Ectodermal cell (in vitro differentiated cells): ENCODE data around the gene SFRP4.

Experiments
- H3K27ac ChIP-seq: 2 replicates; pipeline ENCODE4 v1.7.0; 2013; ENCODE audit warnings: mild to moderate bottlenecking, low read depth, low read length; ENCODE audit not compliant: insufficient read depth, poor library complexity, severe bottlenecking
- H3K27me3 ChIP-seq: 2 replicates; pipeline ENCODE4 v1.7.0; 2013; ENCODE audit warnings: mild to moderate bottlenecking, low read length; ENCODE audit not compliant: insufficient read depth, control insufficient read depth, poor library complexity, severe bottlenecking
- H3K36me3 ChIP-seq: one replicate; pipeline ENCODE4 v1.7.0; 2013; ENCODE audit warnings: low read length; ENCODE audit not compliant: control insufficient read depth, insufficient read depth
- H3K4me1 ChIP-seq: one replicate; pipeline ENCODE4 v1.7.0; 2013; ENCODE audit warnings: low read length; ENCODE audit not compliant: control insufficient read depth, insufficient read depth
- H3K4me3 ChIP-seq: 2 replicates; pipeline ENCODE4 v1.7.0; 2013; ENCODE audit warnings: low read depth, low read length, control low read depth; ENCODE audit not compliant: insufficient read depth
- H3K9me3 ChIP-seq: 2 replicates; pipeline ENCODE4 v1.7.0; 2013; ENCODE audit warnings: mild to moderate bottlenecking, low read length, moderate library complexity; ENCODE audit not compliant: control insufficient read depth
- WGBS, 2 experiments: methylation state at CpG; one replicate each; pipeline ENCODE4 v1.1.7; 2013; ENCODE audit warnings: missing lambda C conversion rate in 2 of 2; 5-methylcytosine and 5-hydroxymethylcytosine counted together

Gene SFRP4

DNA sequence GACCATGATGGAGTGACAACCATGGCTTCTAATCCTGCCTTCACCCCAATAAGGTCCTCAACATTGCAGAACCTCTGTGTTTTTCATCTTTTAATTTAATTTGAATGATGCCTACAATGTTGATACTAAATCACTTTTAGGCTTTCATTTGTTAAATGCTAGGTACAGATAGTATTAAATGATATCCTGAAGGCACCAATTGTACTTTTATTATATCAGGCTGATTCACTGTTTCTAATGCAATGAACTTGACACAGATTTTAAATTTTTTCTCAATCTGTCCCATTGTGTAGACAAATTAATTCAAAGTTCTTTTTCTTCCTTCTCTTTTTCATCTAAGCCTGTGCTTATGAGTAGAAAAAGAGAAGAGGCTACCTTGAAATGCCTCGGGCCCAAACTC lies 9.0 kb upstream of the SFRP4 start:
- 92 to 100% methylated on average over 1 of the region's 1 CpG for WGBS, 2 experiments
- H3K4me1 ChIP-seq = no peaks in the 10 kb centered on the region

DNA sequence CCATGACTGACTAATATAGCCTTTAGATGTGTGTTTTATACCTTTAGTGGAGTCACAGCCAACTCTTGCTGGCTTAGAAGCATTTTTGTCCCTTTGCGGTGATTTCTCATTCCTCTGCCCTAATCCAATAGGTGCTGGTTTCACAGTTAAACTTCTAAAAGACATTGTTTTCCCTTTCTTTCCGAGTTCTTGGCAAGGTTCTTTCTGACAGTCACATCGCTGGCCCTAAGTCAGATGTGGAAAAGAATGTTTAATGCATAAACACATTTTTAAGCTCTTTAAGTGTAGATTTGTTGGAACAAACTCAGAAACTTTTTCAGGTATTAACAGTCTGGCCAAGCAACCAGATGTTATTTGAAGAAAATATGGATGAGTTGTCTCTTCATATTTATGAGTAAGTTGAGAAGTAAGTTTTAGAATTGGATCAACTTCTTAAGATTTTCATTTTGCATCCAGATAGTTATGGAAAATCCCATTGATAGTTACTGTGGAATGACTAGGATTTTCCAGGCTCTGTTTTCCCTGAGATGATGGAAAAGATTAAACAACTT lies 7.9 kb upstream of the SFRP4 start:
- Histone ChIP-seq H3K4me1 (no peaks in the 10 kb centered on the region), H3K27ac (no peak overlapping the region), H3K36me3 (no peaks in the 10 kb centered on the region), H3K9me3 (no peaks in the 10 kb centered on the region), H3K27me3 (peaks cover 9% of the 10 kb centered on the region), H3K4me3 (no peak overlapping the region)
- 91 to 93% methylated on average over 2 to 3 of the region's 3 CpGs for WGBS, 2 experiments

More for the DNA sequence above, 9.0 kb upstream of the SFRP4 start:
- Histone ChIP-seq H3K27me3 (no peaks in the 10 kb centered on the region), H3K36me3 (no peaks in the 10 kb centered on the region), H3K27ac (no peak overlapping the region), H3K9me3 (no peaks in the 10 kb centered on the region), H3K4me3 (no peak overlapping the region)

DNA sequence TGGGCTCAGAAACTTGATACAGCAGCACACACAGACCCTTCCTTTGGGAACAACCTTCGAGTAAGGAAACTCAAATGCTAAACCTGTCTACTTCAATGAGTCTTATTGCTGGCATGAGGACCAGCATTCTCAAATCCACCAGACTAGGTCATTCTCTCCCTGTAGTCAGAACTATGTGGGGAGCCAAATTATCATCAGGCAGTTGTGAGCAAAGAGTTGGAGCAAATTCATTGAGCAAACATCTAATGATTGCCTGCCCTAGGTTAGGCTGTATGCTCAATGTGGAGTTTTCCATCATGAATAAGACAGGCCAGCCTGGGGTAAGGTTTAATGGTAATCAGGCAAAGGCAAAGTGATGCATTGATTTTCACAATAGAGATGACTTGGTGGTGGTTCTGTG lies 7.4 kb upstream of the SFRP4 start:
- Histone ChIP-seq H3K36me3 (no peaks in the 10 kb centered on the region), H3K4me3 (no peak overlapping the region), H3K4me1 (no peaks in the 10 kb centered on the region), H3K9me3 (no peaks in the 10 kb centered on the region), H3K27ac (no peak overlapping the region), H3K27me3 (peaks cover 14% of the 10 kb centered on the region)
- WGBS, 2 experiments = 87 to 92% methylated on average over 1 of the region's 1 CpG

DNA sequence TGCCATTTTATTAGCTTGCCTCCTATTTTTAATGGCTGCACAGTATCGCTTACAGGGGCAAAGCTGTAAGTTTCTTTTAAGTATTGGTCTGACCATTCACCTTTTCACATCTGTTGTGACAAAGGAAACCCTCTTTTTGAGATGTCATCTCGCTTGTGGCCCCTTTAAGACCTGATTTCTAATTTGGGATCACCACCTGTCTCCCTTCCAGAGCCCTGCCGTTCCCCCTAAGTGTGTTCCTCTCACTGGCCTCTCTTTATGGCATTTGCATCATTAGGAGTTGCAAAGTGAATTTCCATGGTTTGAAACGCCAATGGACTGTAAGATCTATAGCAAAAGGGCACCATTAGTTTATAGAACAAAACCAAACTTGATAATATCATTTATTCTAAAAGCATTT lies 5.3 kb upstream of the SFRP4 start:
- H3K27me3 ChIP-seq = peaks cover 35% of the 10 kb centered on the region
- no peaks in the 10 kb centered on the region for H3K4me1 ChIP-seq
- 84 to 85% methylated on average over 4 of the region's 4 CpGs for WGBS, 2 experiments
- no peaks in the 10 kb centered on the region for H3K9me3 ChIP-seq
- H3K36me3 ChIP-seq = no peaks in the 10 kb centered on the region
- H3K4me3 ChIP-seq = peak overlapping the region; percentile 70
- H3K27ac ChIP-seq = no peak overlapping the region

DNA sequence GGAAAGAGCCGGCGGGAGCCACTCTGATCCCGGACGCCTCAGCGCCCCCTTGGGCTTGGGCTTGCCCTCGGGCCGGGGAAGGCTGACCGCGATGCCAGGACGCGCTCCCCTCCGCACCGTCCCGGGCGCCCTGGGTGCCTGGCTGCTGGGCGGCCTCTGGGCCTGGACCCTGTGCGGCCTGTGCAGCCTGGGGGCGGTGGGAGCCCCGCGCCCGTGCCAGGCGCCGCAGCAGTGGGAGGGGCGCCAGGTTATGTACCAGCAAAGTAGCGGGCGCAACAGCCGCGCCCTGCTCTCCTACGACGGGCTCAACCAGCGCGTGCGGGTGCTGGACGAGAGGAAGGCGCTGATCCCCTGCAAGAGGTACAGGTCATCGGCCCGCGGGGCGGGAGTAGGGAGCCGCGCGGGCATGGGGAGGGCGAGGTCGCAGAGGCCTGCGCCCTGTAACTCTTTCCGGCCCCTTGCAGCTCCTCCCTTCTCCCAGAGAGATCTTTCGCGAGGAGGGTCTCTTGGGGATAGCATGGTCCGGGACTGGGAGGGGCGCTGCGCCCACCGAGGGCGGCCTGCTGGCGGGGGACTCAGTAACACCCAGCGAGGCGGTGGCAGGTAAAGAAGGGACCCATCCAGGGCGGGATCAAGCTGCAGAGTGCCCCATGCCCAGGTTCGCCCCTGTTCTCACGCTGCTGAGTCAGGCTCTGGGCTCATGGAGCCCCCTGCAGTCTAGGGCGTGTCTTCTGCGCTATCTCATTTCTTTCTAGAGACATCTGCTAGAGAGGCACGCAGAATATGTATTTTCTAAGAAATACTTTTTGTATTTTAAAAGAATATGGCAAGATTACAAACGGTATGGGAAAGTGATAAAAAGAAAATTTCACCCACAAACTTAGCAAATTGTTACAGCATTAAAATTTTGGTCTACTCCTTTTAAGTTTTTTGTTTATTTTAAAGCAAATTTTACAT lies 4.5 kb upstream of the SFRP4 start:
- Histone ChIP-seq H3K36me3 (no peaks in the 10 kb centered on the region), H3K4me3 (peak overlapping the region; percentile 70), H3K27ac (no peak overlapping the region), H3K9me3 (no peaks in the 10 kb centered on the region), H3K27me3 (peaks cover 43% of the 10 kb centered on the region), H3K4me1 (no peaks in the 10 kb centered on the region)
- 0 to 1% methylated on average over 61 of the region's 63 CpGs for WGBS, 2 experiments

DNA sequence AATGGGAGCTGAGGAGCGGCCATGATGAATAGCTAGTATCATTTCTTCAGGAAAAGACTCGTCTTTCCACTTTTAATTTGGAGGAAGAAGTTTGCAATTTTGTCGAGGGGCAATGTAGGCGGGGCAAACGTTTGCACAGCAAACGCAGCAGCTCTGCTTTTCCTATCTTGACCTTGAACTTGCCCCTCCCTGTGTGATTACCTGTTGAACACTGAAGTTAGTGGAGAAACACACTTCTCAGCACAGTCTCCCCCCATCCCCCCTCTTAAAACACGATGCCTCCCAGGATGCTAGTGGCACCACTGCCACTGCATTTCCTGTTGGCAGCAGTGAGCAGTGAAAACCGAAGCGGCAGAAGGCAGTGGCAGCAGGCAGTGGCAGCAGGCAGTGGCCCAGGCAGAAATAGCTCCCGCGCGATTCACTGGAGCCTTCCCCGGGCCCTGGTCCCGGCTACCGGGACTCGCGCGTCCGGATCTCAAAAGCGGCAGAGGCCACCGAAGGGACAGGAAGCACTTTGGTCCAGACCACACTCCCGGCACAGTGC lies 3.8 kb upstream of the SFRP4 start, which contains the start of gene EPDR1:
Gene EPDR1 (plus strand): TSS at position 336 of the 544 bp plus-strand sequence. CDS start 300 bp downstream, outside the sequence.
- 15 to 19% methylated on average over 22 of the region's 22 CpGs for WGBS, 2 experiments
- Histone ChIP-seq H3K27me3 (peaks cover 50% of the 10 kb centered on the region), H3K9me3 (no peaks in the 10 kb centered on the region), H3K4me3 (peak within 1 kb of the TSS; percentile 70), H3K27ac (no peak within 1 kb of the TSS), H3K4me1 (no peaks in the 10 kb centered on the region), H3K36me3 (no peaks in the 10 kb centered on the region)

DNA sequence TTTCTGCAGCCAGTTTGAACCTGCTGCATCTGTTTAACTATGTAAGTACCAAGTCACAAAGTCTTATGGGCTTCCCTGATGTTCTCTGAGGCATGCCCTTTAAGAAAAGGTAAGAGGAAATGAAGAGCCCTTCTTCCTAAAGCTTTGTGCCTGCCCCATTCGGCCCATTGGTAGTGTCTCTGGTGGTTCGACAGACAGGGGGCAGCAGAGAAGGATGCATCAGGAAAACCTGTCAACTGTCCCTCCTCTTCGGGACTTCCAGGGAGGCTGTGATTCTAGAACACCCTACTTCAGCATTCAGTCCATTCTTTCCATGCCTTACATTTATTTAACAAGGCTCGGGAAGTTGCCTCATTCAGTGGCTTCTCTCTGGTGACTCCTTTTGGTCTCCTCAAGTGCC lies 1.9 kb upstream of the SFRP4 start:
- Histone ChIP-seq H3K4me3 (no peak overlapping the region), H3K36me3 (no peaks in the 10 kb centered on the region), H3K9me3 (no peaks in the 10 kb centered on the region), H3K27ac (no peak overlapping the region), H3K27me3 (peaks cover 60% of the 10 kb centered on the region), H3K4me1 (no peaks in the 10 kb centered on the region)
- WGBS, 2 experiments = 80 to 82% methylated on average over 4 of the region's 4 CpGs

DNA sequence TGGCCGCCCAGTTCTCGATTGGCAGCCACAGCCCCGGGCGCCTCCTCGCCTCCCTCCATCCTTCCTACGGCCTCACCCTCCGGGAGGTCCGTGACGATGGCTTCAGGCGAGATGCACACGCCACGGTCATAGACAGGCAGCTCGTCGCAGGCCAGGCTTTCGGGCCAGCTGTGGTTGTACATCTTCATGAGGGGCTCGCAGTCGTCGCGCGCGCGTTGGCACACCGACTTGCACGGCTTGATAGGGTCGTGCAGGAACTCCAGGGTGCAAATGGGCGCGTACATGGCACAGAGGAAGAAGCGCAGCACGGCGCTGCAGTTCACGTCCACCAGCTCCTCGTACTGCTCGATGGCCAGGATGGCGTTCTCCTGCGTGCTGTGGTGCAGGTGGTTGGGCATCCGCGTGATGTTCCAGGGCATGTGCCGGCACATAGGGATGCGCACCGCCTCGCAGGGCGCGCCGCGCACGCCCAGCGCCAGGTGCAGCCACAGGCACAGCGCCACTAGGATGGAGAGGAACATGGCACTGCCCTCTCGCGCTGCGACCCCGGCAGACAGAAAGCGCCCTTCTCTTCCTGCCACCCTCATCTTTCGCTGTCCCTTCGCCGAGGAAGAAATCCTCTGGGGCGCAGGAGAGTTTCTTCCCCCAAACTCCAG lies 472 bp downstream of the SFRP4 start:
- 25% methylated on average over 57 of the region's 57 CpGs for WGBS, 2 experiments
- peak overlapping the region; percentile 49 for H3K4me3 ChIP-seq
- H3K4me1 ChIP-seq = no peaks in the 10 kb centered on the region
- no peaks in the 10 kb centered on the region for H3K9me3 ChIP-seq
- peaks cover 60% of the 10 kb centered on the region for H3K27me3 ChIP-seq
- H3K36me3 ChIP-seq = no peaks in the 10 kb centered on the region
- H3K27ac ChIP-seq = no peak overlapping the region

DNA sequence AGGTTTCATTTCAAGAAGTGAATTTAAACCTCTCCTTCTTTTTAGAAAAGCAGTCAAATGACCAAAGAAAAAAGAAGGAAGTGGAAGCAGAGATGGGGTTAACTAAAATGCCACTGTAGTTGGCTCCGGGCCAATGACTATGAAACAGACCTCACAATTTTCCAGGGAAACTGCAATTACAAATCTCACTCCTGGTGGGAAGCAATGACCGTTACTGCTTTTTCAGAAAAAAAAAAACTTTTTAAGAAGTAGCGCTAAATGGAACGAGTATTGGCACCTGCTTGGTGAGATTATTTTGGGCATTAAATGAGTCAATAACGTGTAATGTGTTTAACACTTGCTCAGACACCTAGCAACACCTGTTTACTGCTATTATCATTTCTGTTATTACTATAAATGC lies 1.2 kb downstream of the SFRP4 start:
- Histone ChIP-seq H3K27me3 (peaks cover 60% of the 10 kb centered on the region), H3K27ac (no peak overlapping the region), H3K4me3 (no peak overlapping the region), H3K4me1 (no peaks in the 10 kb centered on the region), H3K9me3 (no peaks in the 10 kb centered on the region), H3K36me3 (no peaks in the 10 kb centered on the region)
- 70 to 86% methylated on average over 5 of the region's 5 CpGs for WGBS, 2 experiments

DNA sequence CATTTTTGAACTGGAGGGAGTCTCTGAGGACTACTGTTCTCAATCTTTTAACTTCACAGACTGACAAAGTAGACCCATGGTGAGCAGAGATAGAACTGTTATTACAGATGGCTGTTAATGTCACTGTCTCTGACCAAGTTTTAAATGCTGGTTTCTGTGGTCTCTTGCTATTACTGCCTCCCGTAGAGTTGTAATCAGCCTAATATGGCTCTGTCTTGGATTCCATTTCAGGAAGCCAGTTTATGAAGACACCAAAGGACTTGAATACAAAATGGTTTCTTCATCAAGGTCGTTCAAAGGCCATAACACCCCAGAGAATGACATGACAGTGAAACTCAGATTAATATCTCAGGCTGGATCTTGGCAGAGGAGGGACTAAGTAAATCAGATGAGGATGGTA lies 3.9 kb downstream of the SFRP4 start:
- Histone ChIP-seq H3K27ac (no peak overlapping the region), H3K36me3 (no peaks in the 10 kb centered on the region), H3K9me3 (no peaks in the 10 kb centered on the region), H3K4me3 (no peak overlapping the region), H3K27me3 (peaks cover 34% of the 10 kb centered on the region), H3K4me1 (no peaks in the 10 kb centered on the region)
- 75 to 76% methylated on average over 2 of the region's 2 CpGs for WGBS, 2 experiments
